ENCODE results near the gene CNNM2.

The CNNM2 gene

DNA sequence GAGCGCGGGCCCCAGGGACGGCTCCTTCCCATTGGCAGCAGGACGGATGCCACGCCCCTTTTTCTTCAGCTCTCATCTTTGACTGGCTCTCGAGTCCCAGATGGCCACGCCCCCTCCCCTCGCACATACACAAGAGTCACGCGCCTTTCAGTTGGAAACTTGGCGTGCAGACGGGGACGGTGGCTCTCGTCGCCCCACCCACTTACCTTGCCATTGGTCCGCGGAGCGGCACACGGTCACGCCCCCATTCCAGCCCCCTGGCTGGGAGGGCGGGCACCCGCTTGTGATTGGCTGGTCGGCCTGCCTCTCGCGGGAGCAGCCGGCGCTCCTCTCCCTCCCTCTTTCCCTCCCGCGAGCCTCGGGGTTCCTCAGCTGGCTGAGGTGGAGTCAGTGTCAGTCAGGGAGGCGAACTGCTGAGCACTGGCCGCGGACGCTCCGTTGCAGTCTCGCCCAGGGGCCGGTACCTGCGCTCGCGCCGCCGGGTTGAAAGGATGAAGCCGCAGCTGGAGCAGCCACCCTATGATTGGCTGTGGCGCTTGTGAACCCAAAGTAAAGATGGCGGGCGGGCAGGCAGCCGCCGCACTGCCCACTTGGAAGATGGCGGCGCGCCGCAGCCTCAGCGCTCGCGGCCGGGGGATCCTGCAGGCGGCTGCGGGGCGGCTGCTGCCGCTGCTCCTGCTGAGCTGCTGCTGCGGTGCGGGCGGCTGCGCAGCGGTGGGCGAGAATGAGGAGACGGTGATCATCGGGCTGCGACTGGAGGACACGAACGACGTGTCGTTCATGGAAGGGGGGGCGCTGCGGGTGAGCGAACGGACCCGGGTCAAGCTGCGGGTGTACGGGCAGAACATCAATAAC is at the start of gene CNNM2:
TSS of gene CNNM2 (plus strand) at position 333 of the 855 bp plus-strand sequence. CDS start at position 520, 187 bp downstream.
- Histone ChIP-seq H3K36me3 (ENCODE audit: insufficient read depth, low read length) (no peaks in the 10 kb centered on the region), H3K9ac (ENCODE audit: low read depth, low read length) (peak within 1 kb of the TSS; percentile 73), H3K4me1 (ENCODE audit: insufficient read depth, low read length) (no peaks in the 10 kb centered on the region)

GRCh38 chr10:102868911-102869257 is 49.2 kb upstream of the CNNM2 start:
- no peaks in the 10 kb centered on the region for H3K9me3 ChIP-seq (ENCODE audit: control insufficient read depth, insufficient read depth, low read length)
- H3K4me1 ChIP-seq (ENCODE audit: insufficient read depth, low read length), result no peaks in the 10 kb centered on the region
- peak overlapping the region; percentile 71 for H3K9ac ChIP-seq (ENCODE audit: low read depth, low read length)
- no peaks in the 10 kb centered on the region for H3K36me3 ChIP-seq (ENCODE audit: insufficient read depth, low read length)

More for the DNA sequence above, at the start of gene CNNM2:
- no peaks in the 10 kb centered on the region for H3K9me3 ChIP-seq (ENCODE audit: control insufficient read depth, insufficient read depth, low read length)

DNA sequence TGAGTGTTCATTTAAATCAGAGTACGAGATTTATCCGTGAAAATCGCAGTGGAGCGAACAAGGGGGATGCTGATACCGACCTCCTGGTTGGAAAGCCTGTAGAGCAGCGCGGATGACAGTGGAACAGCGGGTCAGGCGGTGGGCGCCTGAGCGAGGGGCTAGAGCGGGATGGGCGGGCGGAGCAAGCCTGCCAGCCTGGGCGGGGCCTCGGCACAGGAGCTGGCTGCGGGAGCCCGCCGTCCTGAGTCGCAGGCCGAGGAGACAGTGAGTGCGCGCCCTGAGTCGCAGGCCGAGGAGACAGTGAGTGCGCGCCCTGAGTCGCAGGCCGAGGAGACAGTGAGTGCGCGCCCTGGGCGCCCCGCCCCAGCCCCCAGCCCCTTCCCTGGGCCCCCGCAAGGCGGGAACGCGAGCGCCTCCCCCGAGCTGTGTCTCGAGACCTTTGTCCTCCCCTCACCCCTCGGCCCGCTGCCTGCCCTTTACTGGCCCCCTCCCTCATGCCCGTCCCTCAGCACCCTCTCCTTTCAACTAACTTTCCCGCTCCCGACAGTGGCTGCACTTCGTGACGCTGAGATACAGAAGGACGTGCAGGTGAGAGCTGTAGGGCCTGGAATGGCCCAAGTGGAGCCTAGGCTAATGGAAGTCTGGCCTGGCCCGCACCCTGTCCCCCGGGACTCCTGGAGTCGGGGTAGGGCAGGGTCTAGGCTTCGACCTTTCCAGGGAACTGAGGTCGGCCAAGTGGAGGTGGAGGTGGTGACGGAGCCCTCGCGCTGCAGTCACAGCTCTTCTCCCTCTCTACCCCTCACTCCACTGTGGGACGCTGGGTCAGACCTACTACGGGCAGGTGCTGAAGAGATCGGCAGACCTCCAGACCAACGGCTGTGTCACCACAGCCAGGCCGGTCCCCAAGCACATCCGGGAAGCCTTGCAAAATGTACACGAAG is 48.6 kb upstream of the CNNM2 start, which contains the start of gene AS3MT:
TSS of gene AS3MT (plus strand) at position 213 of the 941 bp plus-strand sequence. CDS start at position 336, 123 bp downstream.
- Histone ChIP-seq H3K36me3 (ENCODE audit: insufficient read depth, low read length) (no peaks in the 10 kb centered on the region), H3K4me1 (ENCODE audit: insufficient read depth, low read length) (no peaks in the 10 kb centered on the region), H3K9me3 (ENCODE audit: control insufficient read depth, insufficient read depth, low read length) (no peaks in the 10 kb centered on the region), H3K9ac (ENCODE audit: low read depth, low read length) (peak within 1 kb of the TSS; percentile 71)

DNA sequence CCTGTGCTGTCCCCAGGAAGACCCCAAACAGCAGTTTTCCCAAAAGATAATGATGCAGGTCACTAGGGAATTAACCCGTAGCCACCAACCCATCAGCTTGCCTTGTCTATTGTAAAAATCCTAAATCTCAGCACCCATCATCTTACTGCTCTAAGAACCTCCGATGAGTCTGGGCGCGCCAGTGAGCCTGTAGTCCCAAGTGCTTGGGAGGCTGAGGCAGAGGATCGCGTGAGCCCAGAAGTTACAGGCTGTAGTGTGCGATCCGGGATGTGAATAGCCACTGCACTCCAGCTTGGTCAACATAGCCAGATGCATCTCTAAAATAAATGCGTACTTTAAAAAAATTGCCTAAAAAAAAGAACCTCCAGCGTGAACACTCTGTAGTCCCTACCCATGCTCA is 47.9 kb upstream of the CNNM2 start:
- H3K36me3 ChIP-seq (ENCODE audit: insufficient read depth, low read length), result no peaks in the 10 kb centered on the region
- no peaks in the 10 kb centered on the region for H3K9me3 ChIP-seq (ENCODE audit: control insufficient read depth, insufficient read depth, low read length)
- no peaks in the 10 kb centered on the region for H3K4me1 ChIP-seq (ENCODE audit: insufficient read depth, low read length)
- peak overlapping the region; percentile 71 for H3K9ac ChIP-seq (ENCODE audit: low read depth, low read length)

- H3K9me3 ChIP-seq (ENCODE audit: control insufficient read depth, insufficient read depth, low read length), result no peaks in the 10 kb centered on the region
- no peaks in the 10 kb centered on the region for H3K4me1 ChIP-seq (ENCODE audit: insufficient read depth, low read length)
- H3K36me3 ChIP-seq (ENCODE audit: insufficient read depth, low read length), result no peaks in the 10 kb centered on the region
- H3K9ac ChIP-seq (ENCODE audit: low read depth, low read length), result no peak overlapping the region
Observed at GRCh38 chr10:102872163-102872562, 45.9 kb upstream of the CNNM2 start.

- Histone ChIP-seq H3K9ac (ENCODE audit: low read depth, low read length) (no peak overlapping the region), H3K4me1 (ENCODE audit: insufficient read depth, low read length) (no peaks in the 10 kb centered on the region), H3K36me3 (ENCODE audit: insufficient read depth, low read length) (0 out of 2 replicates have a peak, but pooled peaks cover 2% of the 10 kb centered on the region), H3K9me3 (ENCODE audit: control insufficient read depth, insufficient read depth, low read length) (no peaks in the 10 kb centered on the region)
Observed at GRCh38 chr10:102876747-102877153, 41.3 kb upstream of the CNNM2 start.

GRCh38 chr10:102878629-102879028 is 39.5 kb upstream of the CNNM2 start:
- H3K36me3 ChIP-seq (ENCODE audit: insufficient read depth, low read length), result 0 out of 2 replicates have a peak, but pooled peaks cover 2% of the 10 kb centered on the region
- no peaks in the 10 kb centered on the region for H3K9me3 ChIP-seq (ENCODE audit: control insufficient read depth, insufficient read depth, low read length)
- H3K9ac ChIP-seq (ENCODE audit: low read depth, low read length), result no peak overlapping the region

GRCh38 chr10:102880256-102880655 is 37.8 kb upstream of the CNNM2 start:
- Histone ChIP-seq H3K36me3 (ENCODE audit: insufficient read depth, low read length) (0 out of 2 replicates have a peak, but pooled peaks cover 2% of the 10 kb centered on the region), H3K4me1 (ENCODE audit: insufficient read depth, low read length) (no peaks in the 10 kb centered on the region), H3K9me3 (ENCODE audit: control insufficient read depth, insufficient read depth, low read length) (no peaks in the 10 kb centered on the region), H3K9ac (ENCODE audit: low read depth, low read length) (no peak overlapping the region)

More at GRCh38 chr10:102878629-102879028, 39.5 kb upstream of the CNNM2 start:
- no peaks in the 10 kb centered on the region for H3K4me1 ChIP-seq (ENCODE audit: insufficient read depth, low read length)

GRCh38 chr10:102888048-102888447 is 30.0 kb upstream of the CNNM2 start:
- no peaks in the 10 kb centered on the region for H3K9me3 ChIP-seq (ENCODE audit: control insufficient read depth, insufficient read depth, low read length)
- no peaks in the 10 kb centered on the region for H3K36me3 ChIP-seq (ENCODE audit: insufficient read depth, low read length)
- no peak overlapping the region for H3K9ac ChIP-seq (ENCODE audit: low read depth, low read length)
- no peaks in the 10 kb centered on the region for H3K4me1 ChIP-seq (ENCODE audit: insufficient read depth, low read length)

GRCh38 chr10:102894466-102895213 is 23.5 kb upstream of the CNNM2 start:
- Histone ChIP-seq H3K9ac (ENCODE audit: low read depth, low read length) (no peak overlapping the region), H3K9me3 (ENCODE audit: control insufficient read depth, insufficient read depth, low read length) (no peaks in the 10 kb centered on the region), H3K36me3 (ENCODE audit: insufficient read depth, low read length) (no peaks in the 10 kb centered on the region), H3K4me1 (ENCODE audit: insufficient read depth, low read length) (peaks cover 7% of the 10 kb centered on the region; the same call in 1 of the 2 replicates)

- no peak overlapping the region for H3K9ac ChIP-seq (ENCODE audit: low read depth, low read length)
- no peaks in the 10 kb centered on the region for H3K9me3 ChIP-seq (ENCODE audit: control insufficient read depth, insufficient read depth, low read length)
- no peaks in the 10 kb centered on the region for H3K4me1 ChIP-seq (ENCODE audit: insufficient read depth, low read length)
- H3K36me3 ChIP-seq (ENCODE audit: insufficient read depth, low read length), result no peaks in the 10 kb centered on the region
Observed at GRCh38 chr10:102900006-102900405, 18.1 kb upstream of the CNNM2 start.

GRCh38 chr10:102904346-102904745 is 13.7 kb upstream of the CNNM2 start:
- no peaks in the 10 kb centered on the region for H3K36me3 ChIP-seq (ENCODE audit: insufficient read depth, low read length)
- no peaks in the 10 kb centered on the region for H3K9me3 ChIP-seq (ENCODE audit: control insufficient read depth, insufficient read depth, low read length)
- no peaks in the 10 kb centered on the region for H3K4me1 ChIP-seq (ENCODE audit: insufficient read depth, low read length)
- no peak overlapping the region for H3K9ac ChIP-seq (ENCODE audit: low read depth, low read length)

- no peaks in the 10 kb centered on the region for H3K9me3 ChIP-seq (ENCODE audit: control insufficient read depth, insufficient read depth, low read length)
- H3K36me3 ChIP-seq (ENCODE audit: insufficient read depth, low read length), result no peaks in the 10 kb centered on the region
- no peak overlapping the region for H3K9ac ChIP-seq (ENCODE audit: low read depth, low read length)
- H3K4me1 ChIP-seq (ENCODE audit: insufficient read depth, low read length), result no peaks in the 10 kb centered on the region
Observed at GRCh38 chr10:102906507-102906906, 11.6 kb upstream of the CNNM2 start.

DNA sequence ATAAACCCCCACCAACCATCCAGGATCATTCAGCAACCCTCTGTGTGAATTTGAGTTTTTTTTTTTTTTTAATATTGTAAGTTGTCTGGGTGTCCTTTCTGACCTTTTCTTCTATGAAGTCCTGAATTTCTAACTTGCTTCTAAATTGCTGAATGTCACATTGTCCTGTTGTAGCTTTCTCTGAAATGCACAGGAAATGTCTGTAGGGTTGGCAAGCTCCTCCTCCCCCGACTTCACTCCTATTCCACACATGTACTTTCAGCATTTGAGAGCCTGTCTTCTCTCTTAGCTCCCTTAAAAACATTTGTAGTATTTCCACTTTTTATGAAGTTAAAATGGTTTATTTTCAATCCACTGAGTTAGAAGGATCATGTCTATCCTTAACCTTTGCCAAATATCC is 3.3 kb upstream of the CNNM2 start:
- H3K9ac ChIP-seq (ENCODE audit: low read depth, low read length), result no peak overlapping the region
- no peaks in the 10 kb centered on the region for H3K9me3 ChIP-seq (ENCODE audit: control insufficient read depth, insufficient read depth, low read length)
- no peaks in the 10 kb centered on the region for H3K36me3 ChIP-seq (ENCODE audit: insufficient read depth, low read length)
- H3K4me1 ChIP-seq (ENCODE audit: insufficient read depth, low read length), result no peaks in the 10 kb centered on the region
